H1 (cell line): Measurements from ENCODE around the gene PPP4R1.

Source experiments
- CREB1 ChIP-seq: IDR thresholded peaks from 2 replicates; pipeline ENCODE4 v1.6.1; 2012; ENCODE audit warnings: inconsistent platforms
- GTF2F1 ChIP-seq: IDR thresholded peaks from 2 replicates; pipeline ENCODE4 v1.6.1; 2012; ENCODE audit warnings: low read depth, low read length, improper control_type of control experiment, borderline replicate concordance
- HDAC2 ChIP-seq, 2 experiments: fragments of 300-600 bp in 1 of 2; sonication (generic) in 1 of 2; IDR thresholded peaks; 2 replicates each; pipeline ENCODE4 v1.6.1; 2011 to 2012; ENCODE audit warnings: low read depth in 2 of 2, low read length in 2 of 2, mild to moderate bottlenecking in 2 of 2, moderate library complexity in 2 of 2, borderline replicate concordance in 1 of 2, inconsistent platforms in 1 of 2
- PHF8 ChIP-seq: fragments of 200-600 bp; sonication (generic); conservative IDR thresholded peaks from 2 replicates; pipeline ENCODE4 v1.7.1; 2012; ENCODE audit warnings: low read depth, mild to moderate bottlenecking, inconsistent platforms, low read length, moderate library complexity
- POLR2A ChIP-seq, 2 experiments: IDR thresholded peaks; 1 replicate in 1 of 2; 2 replicates in 1 of 2; pipeline ENCODE4 v1.6.1; 2011; ENCODE audit warnings: low read depth in 2 of 2, low read length in 2 of 2, mild to moderate bottlenecking in 2 of 2; ENCODE audit errors: control extremely low read depth in 1 of 2
- POLR2AphosphoS5 ChIP-seq: IDR thresholded peaks from 2 replicates; pipeline ENCODE4 v1.6.1; 2011; ENCODE audit warnings: low read depth, low read length
- RNF2 ChIP-seq: fragments of 200-900, 300-1000 bp; sonication (generic); IDR thresholded peaks from 2 replicates; pipeline ENCODE4 v1.7.1; 2016; ENCODE audit warnings: borderline replicate concordance, low read depth, mild to moderate bottlenecking, antibody characterized with exemption, low read length; ENCODE audit not compliant: poor library complexity, severe bottlenecking; ENCODE audit errors: missing control alignments
- SIX5 ChIP-seq: IDR thresholded peaks from 2 replicates; pipeline ENCODE4 v1.6.1; 2011; ENCODE audit warnings: mild to moderate bottlenecking, low read depth, low read length
- TAF1 ChIP-seq: IDR thresholded peaks from 2 replicates; pipeline ENCODE4 v1.6.1; 2011; ENCODE audit warnings: mild to moderate bottlenecking, low read depth, low read length
- YY1 ChIP-seq: IDR thresholded peaks from 2 replicates; pipeline ENCODE4 v1.6.1; 2011; ENCODE audit warnings: low read depth, mild to moderate bottlenecking, low read length
- TF ChIP-seq, protein P1 (sequence below), 3 experiments: IDR thresholded peaks; 1 replicate in 2 of 3; 2 replicates in 1 of 3; pipeline versions ENCODE4 v1.5.1 to v1.6.1; 2011; ENCODE audit warnings: low read length in 3 of 3, mild to moderate bottlenecking in 3 of 3, inconsistent platforms in 2 of 3, low read depth in 1 of 3, moderate library complexity in 1 of 3; ENCODE audit not compliant: insufficient read depth in 1 of 3; ENCODE audit errors: control extremely low read depth in 1 of 3
- TF ChIP-seq, protein P2 (sequence below): IDR thresholded peaks from 2 replicates; pipeline ENCODE4 v1.6.1; 2011; ENCODE audit warnings: low read depth, mild to moderate bottlenecking, low read length; ENCODE audit not compliant: insufficient read depth

DNA sequence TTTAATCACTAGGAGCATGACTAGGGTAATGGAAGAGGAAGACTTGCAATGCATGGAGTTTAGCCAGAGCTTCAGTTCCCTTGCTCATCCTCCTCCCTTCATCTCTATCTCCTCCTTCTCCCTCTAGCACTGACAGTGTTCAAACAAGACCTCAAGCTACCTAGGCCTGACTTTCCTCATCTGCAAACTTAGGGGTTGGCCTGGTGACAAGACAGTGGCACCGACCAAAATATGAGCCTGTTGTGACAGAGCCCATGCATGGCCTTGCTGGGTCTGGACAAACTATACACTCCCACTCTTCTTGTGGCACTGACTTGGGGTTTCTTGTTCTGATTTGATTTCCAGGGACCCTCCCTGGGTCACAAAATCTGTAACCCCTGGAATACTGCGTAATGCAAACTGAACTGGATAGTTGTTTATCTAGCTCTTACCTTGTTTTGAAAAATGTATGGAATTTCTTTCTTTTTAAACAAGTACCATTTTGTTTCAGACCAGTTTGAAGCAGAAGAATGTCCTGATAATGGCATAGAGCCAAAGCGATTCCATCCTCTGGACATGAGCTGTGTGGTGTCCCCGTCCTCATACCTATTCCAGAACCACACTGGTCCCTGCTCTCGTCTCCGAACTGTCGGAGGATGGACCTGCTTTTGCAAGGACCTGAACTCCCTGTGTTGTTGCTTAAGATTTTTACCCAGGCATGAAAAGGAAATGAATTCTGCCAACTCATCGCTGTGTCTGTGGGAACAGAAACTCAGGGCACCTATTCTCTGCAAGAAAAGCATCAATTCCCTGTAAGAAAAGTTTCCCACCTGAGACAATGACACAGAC, 33.4 kb upstream of the PPP4R1 start:
- TF ChIP-seq PHF8 (no peak), YY1 (no peak), TAF1 (no peak), SIX5 (no peak), POLR2AphosphoS5 (no peak), GTF2F1 (no peak), CREB1 (no peak), POLR2A (IDR thresholded peaks at IDR 0.05; ENCODE audit: control extremely low read depth in 1 of 2, low read depth in 2 of 2, low read length in 2 of 2) (no peak), RNF2 (no peak), HDAC2 (IDR thresholded peaks at IDR 0.05; ENCODE audit: borderline replicate concordance in 1 of 2, low read depth in 2 of 2, low read length in 2 of 2) (no peak)
- TF ChIP-seq, protein P1, sequence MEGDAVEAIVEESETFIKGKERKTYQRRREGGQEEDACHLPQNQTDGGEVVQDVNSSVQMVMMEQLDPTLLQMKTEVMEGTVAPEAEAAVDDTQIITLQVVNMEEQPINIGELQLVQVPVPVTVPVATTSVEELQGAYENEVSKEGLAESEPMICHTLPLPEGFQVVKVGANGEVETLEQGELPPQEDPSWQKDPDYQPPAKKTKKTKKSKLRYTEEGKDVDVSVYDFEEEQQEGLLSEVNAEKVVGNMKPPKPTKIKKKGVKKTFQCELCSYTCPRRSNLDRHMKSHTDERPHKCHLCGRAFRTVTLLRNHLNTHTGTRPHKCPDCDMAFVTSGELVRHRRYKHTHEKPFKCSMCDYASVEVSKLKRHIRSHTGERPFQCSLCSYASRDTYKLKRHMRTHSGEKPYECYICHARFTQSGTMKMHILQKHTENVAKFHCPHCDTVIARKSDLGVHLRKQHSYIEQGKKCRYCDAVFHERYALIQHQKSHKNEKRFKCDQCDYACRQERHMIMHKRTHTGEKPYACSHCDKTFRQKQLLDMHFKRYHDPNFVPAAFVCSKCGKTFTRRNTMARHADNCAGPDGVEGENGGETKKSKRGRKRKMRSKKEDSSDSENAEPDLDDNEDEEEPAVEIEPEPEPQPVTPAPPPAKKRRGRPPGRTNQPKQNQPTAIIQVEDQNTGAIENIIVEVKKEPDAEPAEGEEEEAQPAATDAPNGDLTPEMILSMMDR (IDR thresholded peaks at IDR 0.05; ENCODE audit: control extremely low read depth in 1 of 3, insufficient read depth in 1 of 3, low read depth in 1 of 3, low read length in 3 of 3): no peak
- TF ChIP-seq, protein P2, sequence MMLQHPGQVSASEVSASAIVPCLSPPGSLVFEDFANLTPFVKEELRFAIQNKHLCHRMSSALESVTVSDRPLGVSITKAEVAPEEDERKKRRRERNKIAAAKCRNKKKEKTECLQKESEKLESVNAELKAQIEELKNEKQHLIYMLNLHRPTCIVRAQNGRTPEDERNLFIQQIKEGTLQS: no peak
